GM18498 (cell line): Measurements from ENCODE around the gene THEM4.
"Not testable (repeated sequence)": the region's sequence is repeated elsewhere in the genome, so short reads cannot be mapped to it uniquely, and the experiment has no call there.

Source experiments
- ATAC-seq: cut with Tn5 transposase; IDR thresholded peaks from one replicate; pipeline ENCODE4 v1.9.1; 2021; ENCODE audit warnings: mild to moderate bottlenecking, moderate library complexity; ENCODE audit not compliant: unreplicated experiment

Gene THEM4

GRCh38 chr1:151860504-151861187, 48.7 kb downstream of the THEM4 start:
- ATAC-seq, result no peak

GRCh38 chr1:151859891-151860293, 49.4 kb downstream of the THEM4 start:
- ATAC-seq, result no peak

DNA sequence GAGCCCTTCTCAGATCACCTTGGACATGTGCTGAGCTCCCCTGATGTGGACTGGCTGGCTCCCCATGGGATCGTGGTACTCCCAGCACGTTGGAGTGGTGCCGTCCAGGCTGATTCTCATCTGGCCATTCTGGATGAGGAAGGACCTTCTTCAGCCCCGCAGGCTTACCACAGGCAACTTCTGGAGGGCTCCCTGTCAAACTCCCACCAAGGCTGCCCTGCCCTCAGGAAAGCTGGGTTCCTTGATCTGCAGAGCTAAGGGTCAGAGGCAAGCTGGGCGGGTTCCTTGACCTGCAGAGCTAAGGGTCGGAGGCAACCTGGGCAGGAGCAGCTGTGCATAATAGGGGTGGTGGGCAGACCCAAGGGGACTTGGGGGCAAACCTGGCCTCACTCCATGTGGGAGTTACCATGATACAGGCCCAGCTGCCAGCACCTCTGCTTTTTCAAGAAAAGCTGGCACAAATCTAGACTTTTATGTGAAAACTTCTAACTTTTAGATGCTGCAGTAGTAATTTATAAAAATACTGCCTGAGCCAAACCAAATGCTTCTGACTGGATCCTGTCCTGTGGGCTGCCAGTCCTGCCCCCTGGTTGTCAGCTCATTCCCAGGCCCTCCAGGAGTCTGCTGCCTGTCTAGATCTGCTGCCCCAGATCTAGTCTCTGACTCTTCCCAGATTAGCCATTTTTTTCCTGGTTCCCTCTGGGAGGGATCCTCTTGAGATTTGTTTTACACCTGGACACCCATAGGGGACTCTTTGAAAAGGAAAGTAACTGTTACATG, 50.2 kb downstream of the THEM4 start:
- no peak for ATAC-seq

GRCh38 chr1:151858030-151858746, 51.1 kb downstream of the THEM4 start:
- no peak for ATAC-seq

DNA sequence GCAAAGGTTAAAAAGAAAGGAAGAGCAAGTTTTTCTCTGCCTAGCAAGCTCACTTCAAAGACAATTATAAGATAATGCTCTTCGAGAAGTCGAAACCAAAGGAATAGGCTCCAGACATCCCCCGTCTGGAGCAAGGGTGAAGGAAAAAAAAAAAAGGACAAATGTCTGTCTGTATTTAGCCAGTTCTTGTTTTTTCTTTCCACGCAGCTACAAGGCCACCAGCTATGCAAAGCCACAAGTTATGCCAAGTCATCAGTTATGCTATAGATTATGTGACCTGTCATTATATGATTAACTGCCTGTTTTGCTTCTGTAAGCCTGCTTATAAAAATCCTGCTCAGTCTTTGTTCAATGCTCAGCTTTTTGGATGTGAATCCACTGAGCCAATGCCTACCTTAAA, 53.4 kb downstream of the THEM4 start:
- no peak for ATAC-seq

DNA sequence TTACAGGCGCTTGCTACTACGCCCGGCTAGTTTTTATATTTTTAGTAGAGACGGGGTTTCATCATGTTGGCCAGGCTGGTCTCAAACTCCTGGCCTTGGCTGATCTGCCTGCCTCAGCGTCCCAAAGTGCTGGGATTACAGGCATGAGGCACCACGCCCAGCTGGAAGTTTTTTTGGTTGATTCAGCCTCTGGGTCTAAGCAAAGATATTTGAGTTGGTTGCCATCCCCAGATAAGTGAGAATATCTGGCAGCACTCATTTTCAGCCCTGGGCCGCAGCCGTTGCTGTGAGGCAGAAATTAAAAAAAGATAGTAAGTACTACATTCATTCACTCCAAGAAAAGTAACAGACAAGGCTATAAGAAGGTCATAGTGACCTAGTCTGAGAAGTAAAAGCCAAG, 53.8 kb downstream of the THEM4 start:
- not testable (repeated sequence) for ATAC-seq

GRCh38 chr1:151854658-151855057, 54.7 kb downstream of the THEM4 start:
- ATAC-seq, result no peak

- no peak for ATAC-seq
Observed at GRCh38 chr1:151853411-151853943, 55.8 kb downstream of the THEM4 start, which contains the start of gene THEM5. Gene THEM5, minus strand, starts transcription at chr1:151853712. Its CDS starts 147 bp downstream, at chr1:151853565.

GRCh38 chr1:151852733-151853132, 56.6 kb downstream of the THEM4 start:
- ATAC-seq, result no peak

- ATAC-seq, result no peak
Observed at GRCh38 chr1:151851886-151852285, 57.4 kb downstream of the THEM4 start.

DNA sequence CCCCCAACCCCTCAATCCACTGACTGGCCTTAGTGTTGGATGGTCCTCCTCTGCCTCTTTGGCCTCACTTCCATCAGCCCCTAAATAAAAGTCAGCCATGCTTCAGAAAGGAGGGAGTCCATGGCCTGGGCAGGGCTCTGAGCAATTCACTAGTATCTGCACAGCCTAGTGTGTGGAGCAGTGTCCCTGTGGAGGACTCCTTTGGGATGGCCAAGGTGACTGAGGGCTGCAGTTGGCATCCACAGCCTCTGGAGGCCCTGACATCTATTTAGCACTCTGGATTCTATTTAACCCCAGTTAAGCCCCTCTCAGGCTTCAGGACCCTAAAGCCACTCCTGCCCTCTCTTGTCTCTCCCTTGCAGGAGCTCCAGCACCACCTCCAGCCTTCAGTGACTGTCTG, 59.4 kb downstream of the THEM4 start:
- ATAC-seq, result no peak

DNA sequence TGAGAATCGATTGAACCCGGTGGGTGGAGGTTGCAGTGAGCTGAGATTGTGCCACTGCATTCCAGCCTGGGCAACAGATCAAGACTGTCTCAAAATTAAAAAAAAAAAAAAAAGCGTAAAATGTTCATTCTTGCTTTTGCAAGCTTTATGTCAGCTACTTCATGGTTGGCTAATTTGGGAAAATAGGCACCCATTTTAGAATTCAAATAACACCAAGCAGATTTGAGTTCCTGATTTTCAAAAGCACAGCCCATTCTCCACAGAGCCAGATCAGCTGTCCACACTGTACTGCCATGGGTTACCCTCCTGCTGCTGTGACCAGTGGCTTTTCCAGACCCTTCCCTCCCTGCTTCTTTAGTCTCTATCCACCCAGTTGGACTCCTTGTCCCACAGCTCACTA, 60.2 kb downstream of the THEM4 start:
- no peak for ATAC-seq

- no peak for ATAC-seq
Observed at GRCh38 chr1:151847867-151848596, 61.3 kb downstream of the THEM4 start.

DNA sequence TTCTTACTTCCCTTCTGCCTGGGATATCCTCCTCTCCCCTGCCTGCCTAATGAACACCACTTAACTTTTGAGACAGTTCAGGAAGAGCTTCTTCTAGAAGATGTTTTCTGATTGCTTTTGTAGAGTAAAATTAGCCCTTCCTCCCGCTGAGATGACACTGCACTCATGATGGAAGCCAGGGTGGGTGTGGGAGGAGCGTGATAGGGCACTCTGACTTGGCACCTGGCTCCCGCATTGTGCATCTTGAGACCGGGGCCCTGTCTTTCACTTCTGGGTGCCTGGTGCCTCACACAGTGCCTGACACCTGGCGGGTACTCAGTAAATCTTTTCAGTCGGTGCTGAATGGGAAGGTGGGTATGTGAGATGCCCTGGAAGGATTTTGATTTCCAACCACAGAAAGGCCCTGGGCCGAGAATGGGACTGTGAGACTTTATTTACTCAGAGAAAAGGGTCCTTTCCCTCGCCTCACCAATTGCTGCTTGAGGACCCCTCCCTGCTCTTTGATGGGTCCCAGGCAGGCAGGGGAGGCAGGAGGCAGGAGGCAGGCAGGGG, 62.5 kb downstream of the THEM4 start:
- no peak for ATAC-seq

- no peak for ATAC-seq
Observed at GRCh38 chr1:151846062-151846568, 63.2 kb downstream of the THEM4 start.

DNA sequence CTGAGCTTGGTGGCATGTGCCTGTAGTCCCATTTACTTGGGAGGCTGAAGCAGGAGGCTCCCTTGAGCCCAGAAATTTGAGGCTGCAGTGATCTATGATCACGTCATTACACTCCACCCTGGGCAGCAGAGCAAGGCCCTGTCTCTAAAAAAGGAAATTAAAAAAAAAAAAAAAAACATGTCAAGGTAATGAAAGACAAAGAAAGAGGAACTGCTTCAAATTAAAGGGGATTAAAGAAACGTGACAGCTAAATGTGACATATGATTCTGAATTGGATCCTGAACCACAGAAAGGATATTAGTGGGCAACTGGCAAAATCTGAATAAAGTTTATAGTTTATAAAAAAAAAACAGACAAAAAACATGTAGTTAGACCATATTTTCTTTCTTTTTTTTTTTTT, 65.9 kb downstream of the THEM4 start:
- no peak for ATAC-seq

GRCh38 chr1:151841141-151841540, 68.2 kb downstream of the THEM4 start:
- ATAC-seq, result no peak

- no peak for ATAC-seq
Observed at GRCh38 chr1:151840421-151840820, 68.9 kb downstream of the THEM4 start.

- ATAC-seq, result no peak
Observed at GRCh38 chr1:151839457-151840403, 69.6 kb downstream of the THEM4 start, which contains the start of gene C2CD4D. Gene C2CD4D, minus strand, starts transcription at chr1:151839820. Its CDS starts 831 bp downstream, at chr1:151838989.
